Astrocyte (in vitro differentiated cells and primary cell): ENCODE data around the gene TRAPPC14. TPM values are rescaled to one million over a fixed set of nuclear protein-coding genes. Genes with fewer than 3 reads are reported as not detected.
A peak's percentile ranks its signal among the peaks of the same experiment; 100 is the strongest.

ENCODE experiments used
- DNase-seq: peaks from one replicate; pipeline ENCODE4 v3.0.0-alpha.2; 2010; ENCODE audit warnings: low read depth
- FAIRE-seq: peaks from 2 replicates; lab custom pipeline; 2011; peaks lifted over from hg19 to GRCh38; lab: Jason Lieb, UNC
- H2AFZ ChIP-seq: 2 replicates; pipeline ENCODE4 v1.6.0; 2012; ENCODE audit warnings: low read depth, low read length, inconsistent platforms
- H3K27ac ChIP-seq: 2 replicates; pipeline ENCODE4 v1.5.1; 2011; ENCODE audit warnings: low read depth, low read length, inconsistent platforms
- H3K27me3 ChIP-seq: 2 replicates; pipeline ENCODE4 v1.6.0; 2011; ENCODE audit warnings: low read length, inconsistent platforms; ENCODE audit not compliant: insufficient read depth
- H3K36me3 ChIP-seq: 2 replicates; pipeline ENCODE4 v1.5.1; 2011; ENCODE audit warnings: low read length, inconsistent platforms; ENCODE audit not compliant: insufficient read depth
- H3K4me1 ChIP-seq: 2 replicates; pipeline ENCODE4 v1.5.1; 2011; ENCODE audit warnings: low read length, inconsistent platforms; ENCODE audit not compliant: insufficient read depth
- H3K4me2 ChIP-seq: 2 replicates; pipeline ENCODE4 v1.6.0; 2012; ENCODE audit warnings: low read length, inconsistent platforms
- H3K4me3 ChIP-seq: 2 replicates; pipeline ENCODE4 v1.5.1; 2011; ENCODE audit warnings: low read depth, mild to moderate bottlenecking, low read length, inconsistent platforms; ENCODE audit not compliant: insufficient read depth
- H3K79me2 ChIP-seq: 2 replicates; pipeline ENCODE4 v1.6.0; 2012; ENCODE audit warnings: mild to moderate bottlenecking, low read length, inconsistent platforms; ENCODE audit not compliant: insufficient read depth
- H3K9ac ChIP-seq: 2 replicates; pipeline ENCODE4 v1.6.0; 2012; ENCODE audit warnings: mild to moderate bottlenecking, low read length, inconsistent platforms
- H3K9me3 ChIP-seq: 2 replicates; pipeline ENCODE4 v1.5.1; 2012; ENCODE audit warnings: low read depth, mild to moderate bottlenecking, low read length, inconsistent platforms; ENCODE audit not compliant: insufficient read depth
- H4K20me1 ChIP-seq: 2 replicates; pipeline ENCODE4 v1.6.0; 2012; ENCODE audit warnings: low read length, inconsistent platforms; ENCODE audit not compliant: insufficient read depth
- H3K27ac Mint-ChIP-seq: one replicate; pipeline ENCODE4 v1.8.0; 2021; ENCODE audit warnings: mild to moderate bottlenecking, mixed read lengths; ENCODE audit not compliant: unreplicated experiment
- H3K27me3 Mint-ChIP-seq: one replicate; pipeline ENCODE4 v1.8.0; 2021; ENCODE audit warnings: low read depth, mixed read lengths; ENCODE audit not compliant: unreplicated experiment
- H3K36me3 Mint-ChIP-seq: one replicate; pipeline ENCODE4 v1.8.0; 2021; ENCODE audit warnings: low read depth, mixed read lengths; ENCODE audit not compliant: unreplicated experiment
- H3K4me1 Mint-ChIP-seq: one replicate; pipeline ENCODE4 v1.8.0; 2021; ENCODE audit warnings: low read depth, mixed read lengths; ENCODE audit not compliant: unreplicated experiment
- H3K4me3 Mint-ChIP-seq: one replicate; pipeline ENCODE4 v1.8.0; 2021; ENCODE audit warnings: mild to moderate bottlenecking, moderate library complexity, mixed read lengths; ENCODE audit not compliant: unreplicated experiment
- H3K9me3 Mint-ChIP-seq: one replicate; pipeline ENCODE4 v1.8.0; 2021; ENCODE audit warnings: mild to moderate bottlenecking, mixed read lengths; ENCODE audit not compliant: unreplicated experiment
- CTCF ChIP-seq: IDR thresholded peaks from 2 replicates; pipeline ENCODE4 v1.5.1; 2011; ENCODE audit warnings: low read depth, mild to moderate bottlenecking, inconsistent platforms, low read length, moderate library complexity; ENCODE audit not compliant: insufficient read depth
- EZH2 ChIP-seq: IDR thresholded peaks from 2 replicates; pipeline ENCODE4 v1.6.1; 2012; ENCODE audit warnings: mild to moderate bottlenecking, low read length, inconsistent platforms; ENCODE audit not compliant: insufficient read depth
- total RNA-seq: library from RNA; stranded (reverse); gene quantifications from 2 replicates; pipeline ENCODE4 v1.2.1, GENCODE V29; 2021

Gene TRAPPC14
- total RNA-seq, 1 donor from 2014 or later: 18.7 TPM

DNA sequence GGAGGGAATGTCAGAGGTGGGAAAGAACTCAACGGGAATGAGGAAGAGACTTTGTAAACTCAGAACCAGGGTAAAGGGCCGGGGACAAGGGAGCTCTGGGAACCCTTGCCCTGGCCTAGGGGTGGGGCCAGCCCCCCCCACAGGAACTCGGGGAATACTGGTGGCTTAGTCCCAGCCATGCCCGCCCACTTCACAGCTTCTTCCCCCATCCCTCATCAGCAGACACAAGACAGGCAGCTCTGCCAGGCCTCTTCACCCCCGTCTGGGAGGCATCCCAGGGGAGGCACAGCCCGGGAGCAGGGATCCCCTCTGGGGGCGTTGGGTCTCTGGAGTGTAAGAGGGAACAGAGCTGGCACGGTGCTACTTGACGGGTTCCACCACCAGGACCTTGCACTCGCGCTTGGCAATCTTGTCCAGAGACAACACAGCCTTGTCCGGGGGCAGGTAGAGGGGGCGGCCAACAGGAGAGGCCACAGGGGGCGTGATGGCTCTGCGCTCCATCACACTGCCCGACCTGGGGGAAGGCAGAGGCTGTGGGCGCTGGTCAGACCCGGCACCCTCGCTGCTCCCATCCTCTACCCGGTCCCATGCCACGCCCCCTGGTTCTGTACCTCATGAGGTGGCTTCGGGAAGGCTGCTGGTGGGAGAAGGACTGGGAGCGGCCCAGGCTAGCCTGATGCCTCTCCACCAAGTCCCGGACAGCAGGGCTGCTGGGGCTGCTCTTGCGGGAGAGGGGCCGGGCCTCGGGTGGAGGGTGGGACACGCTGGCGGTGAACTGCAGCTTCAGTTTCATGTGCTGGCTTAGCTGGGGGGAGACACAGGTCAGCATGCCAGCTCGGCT, 3.7 kb downstream of the TRAPPC14 start:
- Mint-ChIP-seq H3K27me3 (no peaks in the 10 kb centered on the region), H3K27ac (no peak overlapping the region), H3K4me1 (peaks cover 7% of the 10 kb centered on the region), H3K9me3 (no peaks in the 10 kb centered on the region), H3K36me3 (peaks cover 10% of the 10 kb centered on the region), H3K4me3 (no peak overlapping the region)
- Histone ChIP-seq H3K27me3 (no peaks in the 10 kb centered on the region), H3K4me1 (peaks cover 7% of the 10 kb centered on the region), H3K79me2 (peaks cover 42% of the 10 kb centered on the region), H3K9ac (no peak overlapping the region), H4K20me1 (peaks cover 50% of the 10 kb centered on the region), H3K27ac (no peak overlapping the region), H3K9me3 (no peaks in the 10 kb centered on the region), H2AFZ (no peak overlapping the region), H3K4me2 (no peak overlapping the region), H3K4me3 (no peak overlapping the region), H3K36me3 (peaks cover 9% of the 10 kb centered on the region)
- FAIRE-seq (no peak), DNase-seq (no peak)
- no peak for TF ChIP-seq CTCF
- no peak for TF ChIP-seq EZH2

DNA sequence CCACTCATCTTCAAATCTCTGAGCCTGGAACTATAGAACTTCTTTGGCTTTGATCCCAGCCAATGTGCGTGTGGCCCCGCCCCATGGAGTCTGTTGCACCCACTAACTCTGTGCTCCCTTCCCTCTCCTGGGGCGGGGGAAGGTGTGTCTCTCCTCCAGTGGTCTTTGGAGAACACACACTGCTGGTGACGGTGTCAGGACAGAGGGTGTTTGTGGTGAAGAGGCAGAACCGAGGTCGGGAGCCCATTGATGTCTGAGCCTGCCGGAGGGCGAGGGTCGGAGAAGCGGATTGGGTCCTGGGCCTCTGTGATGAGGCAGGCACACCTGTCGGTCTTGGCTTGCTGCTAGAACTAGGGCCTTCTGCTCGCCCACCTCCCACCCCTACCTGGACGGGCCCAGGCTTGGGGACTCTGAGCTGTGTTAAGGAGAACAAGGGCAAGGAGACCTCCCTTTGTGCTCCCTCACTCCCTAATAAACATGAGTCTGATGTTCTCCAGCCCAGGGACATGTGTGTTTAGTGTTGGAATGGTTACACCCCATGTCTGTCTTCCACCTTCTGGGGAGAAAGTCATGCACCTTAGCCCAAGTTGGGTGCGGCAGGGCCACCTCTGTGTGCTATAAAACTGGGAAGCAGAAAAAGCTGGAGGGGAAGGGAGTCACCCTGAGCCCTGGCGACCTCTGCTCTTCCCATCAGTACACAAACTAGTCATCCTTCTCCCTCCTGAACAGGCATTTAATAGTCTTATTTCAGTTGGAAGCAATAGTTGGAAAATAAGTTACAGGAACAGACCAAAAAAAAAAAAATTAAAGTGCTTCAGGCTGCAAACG, 4.6 kb downstream of the TRAPPC14 start:
- no peak overlapping the region for H2AFZ ChIP-seq
- Mint-ChIP-seq H3K9me3 (no peaks in the 10 kb centered on the region), H3K27me3 (no peaks in the 10 kb centered on the region), H3K4me1 (peaks cover 6% of the 10 kb centered on the region), H3K36me3 (peaks cover 10% of the 10 kb centered on the region), H3K27ac (no peak overlapping the region), H3K4me3 (peak overlapping the region; percentile 11)
- H3K27ac ChIP-seq: no peak overlapping the region
- FAIRE-seq: no peak
- no peaks in the 10 kb centered on the region for H3K9me3 ChIP-seq
- peaks cover 50% of the 10 kb centered on the region for H4K20me1 ChIP-seq
- no peak for DNase-seq
- peaks cover 9% of the 10 kb centered on the region for H3K36me3 ChIP-seq
- no peak overlapping the region for H3K9ac ChIP-seq
- no peaks in the 10 kb centered on the region for H3K27me3 ChIP-seq
- H3K4me1 ChIP-seq: peaks cover 10% of the 10 kb centered on the region
- TF ChIP-seq EZH2 (no peak), CTCF (no peak)
- H3K79me2 ChIP-seq: peaks cover 48% of the 10 kb centered on the region
- no peak overlapping the region for H3K4me2 ChIP-seq
- no peak overlapping the region for H3K4me3 ChIP-seq
